HG03025 (cell line): Measurements from ENCODE around the gene TNRC18.
"Not testable (repeated sequence)": the region's sequence is repeated elsewhere in the genome, so short reads cannot be mapped to it uniquely, and the experiment has no call there.

Experiments used
- ATAC-seq: cut with Tn5 transposase; IDR thresholded peaks from one replicate; pipeline ENCODE4 v1.9.1; 2021; ENCODE audit warnings: mild to moderate bottlenecking, moderate library complexity; ENCODE audit not compliant: unreplicated experiment, low FRiP score

Gene TNRC18

DNA sequence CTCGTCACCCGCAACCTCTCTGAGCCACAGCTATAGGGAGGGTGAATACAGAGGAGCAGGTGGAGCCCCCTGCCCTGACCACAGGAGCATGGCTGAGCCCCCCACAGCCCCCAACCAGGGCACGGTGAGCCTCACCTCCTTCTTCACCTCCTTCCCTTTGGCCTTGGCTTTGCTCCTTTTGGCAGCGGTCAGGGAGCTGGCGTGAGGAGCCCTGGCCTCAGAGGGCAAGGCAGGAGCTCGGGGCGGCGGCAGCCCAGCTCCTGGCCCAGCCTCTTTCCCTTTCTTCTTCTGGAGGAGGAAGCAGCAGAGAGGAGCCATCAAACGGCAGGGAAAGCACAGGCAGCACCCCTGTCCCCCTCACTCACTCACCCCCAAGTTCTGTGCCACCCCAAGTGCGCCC, 98.7 kb downstream of the TNRC18 start:
- ATAC-seq = no peak

DNA sequence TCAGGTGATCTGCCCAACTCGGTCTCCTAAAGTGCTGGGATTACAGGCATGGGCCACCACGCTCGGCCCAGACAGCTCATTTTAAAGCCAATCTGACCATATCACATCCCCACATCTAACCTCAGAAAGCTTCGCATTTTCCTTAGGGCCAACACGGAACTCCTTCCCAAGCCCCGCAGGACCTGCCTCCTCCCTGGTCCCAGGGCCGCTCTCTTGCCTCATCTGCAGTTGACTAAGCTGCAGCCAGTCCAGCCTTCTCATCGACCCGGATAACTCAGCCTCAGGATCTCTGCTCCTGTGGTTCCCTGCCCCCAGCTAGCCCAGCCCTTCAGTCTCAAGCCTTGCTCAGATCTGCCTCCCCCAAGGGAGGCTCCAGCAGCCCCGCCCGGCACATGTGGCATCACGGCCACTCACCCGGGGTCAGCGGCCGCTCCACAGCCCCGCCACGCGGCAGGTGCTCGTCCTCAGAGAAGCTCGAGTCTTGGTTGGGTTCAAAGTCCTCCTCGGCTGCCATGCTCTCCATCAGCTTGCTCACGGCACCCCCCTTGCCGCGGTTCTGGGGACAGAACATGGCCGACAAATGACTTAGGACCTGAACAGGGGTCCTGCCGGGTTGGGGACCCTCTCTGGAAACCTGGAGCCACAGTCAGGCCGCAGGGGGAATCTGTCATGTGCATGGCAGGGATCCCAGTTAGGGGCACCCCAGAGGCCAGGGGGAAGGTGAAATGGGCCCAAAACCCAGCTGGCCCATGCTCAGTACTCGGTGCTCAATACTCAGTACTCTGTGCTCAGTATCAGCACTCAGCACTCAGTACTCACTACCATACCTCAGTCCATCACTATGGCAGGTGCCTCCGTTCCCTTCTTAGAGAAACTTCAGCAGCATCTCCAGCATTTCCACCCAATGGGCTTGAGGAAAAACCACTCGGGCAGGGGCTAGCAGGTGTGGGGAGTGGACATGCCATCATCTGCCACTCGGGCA, 99.5 kb downstream of the TNRC18 start:
- ATAC-seq = not testable (repeated sequence)

DNA sequence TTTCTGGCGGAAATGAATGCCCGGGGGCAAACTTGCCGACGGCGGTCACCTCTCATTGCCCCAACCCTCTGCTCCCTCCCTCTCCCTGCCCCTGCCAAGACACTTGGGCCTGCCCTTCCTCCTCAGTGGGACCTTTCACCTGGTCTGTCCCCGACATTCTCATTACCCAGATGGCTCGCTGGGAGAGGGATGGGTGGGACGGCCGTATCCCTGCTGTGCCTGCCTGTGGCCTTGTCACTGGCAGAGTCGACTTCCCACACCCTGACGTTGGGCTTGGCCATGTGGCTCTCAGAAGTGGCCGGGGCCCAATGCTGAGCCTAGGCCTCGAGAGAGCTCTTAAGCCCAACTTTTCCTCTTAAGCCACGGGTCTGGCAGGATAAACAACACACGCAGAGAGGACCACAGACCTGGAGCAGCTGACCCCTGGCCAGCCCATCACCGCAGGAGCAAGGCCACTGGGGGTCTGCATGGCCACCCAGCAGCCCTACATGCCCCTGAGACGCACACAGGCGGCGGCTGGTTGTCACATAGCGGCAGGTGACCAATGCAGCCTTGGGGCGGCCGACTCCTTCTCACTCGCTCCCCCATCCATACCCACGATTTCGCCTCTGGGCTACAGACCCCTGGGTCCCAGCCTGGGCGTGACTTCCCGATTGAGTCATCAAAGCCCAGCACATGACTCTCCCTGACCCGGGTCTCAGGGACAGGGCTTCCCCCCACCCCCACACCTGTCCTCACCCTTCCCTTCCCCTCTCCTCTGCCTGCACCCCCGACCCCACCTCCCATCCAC, 100.8 kb downstream of the TNRC18 start:
- no peak for ATAC-seq

DNA sequence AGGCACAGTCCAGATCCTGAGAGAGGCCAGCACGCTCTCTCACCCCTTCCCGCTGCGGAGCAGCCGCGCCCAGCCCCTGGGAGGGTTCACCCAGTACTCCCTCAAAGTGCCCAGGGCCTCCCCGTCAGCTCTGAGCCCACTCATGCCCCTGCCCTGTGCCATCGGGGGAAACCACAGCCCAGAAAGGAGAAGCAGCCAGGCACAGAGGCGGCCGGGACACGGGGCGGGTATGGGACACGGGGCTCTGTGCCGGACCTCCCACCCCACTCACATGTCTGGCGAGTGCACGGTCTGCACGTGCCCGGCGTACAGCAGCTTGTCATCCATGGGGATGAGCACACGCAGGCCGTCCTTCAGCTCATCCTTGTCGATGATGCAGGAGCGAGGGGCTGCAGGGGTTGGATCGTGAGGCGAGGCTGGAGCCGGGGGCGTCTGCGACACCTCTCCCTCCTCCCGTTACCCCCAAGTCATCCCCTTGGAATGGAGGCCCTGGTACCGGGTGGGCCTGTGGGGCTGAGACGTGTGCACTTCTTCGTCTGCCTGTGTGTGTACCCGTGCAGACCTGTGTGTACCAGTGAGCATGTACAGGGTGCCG, 102.7 kb downstream of the TNRC18 start:
- no peak for ATAC-seq

DNA sequence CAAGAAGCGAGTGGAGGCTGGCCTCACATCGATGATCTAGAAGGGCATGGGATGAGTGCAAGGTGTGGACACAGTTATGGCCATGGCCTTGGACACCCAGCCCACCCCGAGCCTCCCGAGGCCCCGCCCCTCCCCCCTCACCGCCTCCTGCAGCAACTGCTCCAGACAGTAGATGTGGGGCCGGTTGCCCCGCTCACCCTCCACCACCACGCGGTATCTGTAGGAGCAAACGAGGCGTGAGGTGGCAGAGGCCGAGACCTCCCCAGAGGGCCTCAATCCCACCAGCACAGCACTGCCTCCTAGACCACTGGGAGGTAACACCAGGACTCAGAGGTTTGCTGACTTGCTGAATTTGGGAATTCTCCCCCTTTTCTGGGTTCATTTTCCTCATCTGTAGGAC, 103.2 kb downstream of the TNRC18 start:
- no peak for ATAC-seq

DNA sequence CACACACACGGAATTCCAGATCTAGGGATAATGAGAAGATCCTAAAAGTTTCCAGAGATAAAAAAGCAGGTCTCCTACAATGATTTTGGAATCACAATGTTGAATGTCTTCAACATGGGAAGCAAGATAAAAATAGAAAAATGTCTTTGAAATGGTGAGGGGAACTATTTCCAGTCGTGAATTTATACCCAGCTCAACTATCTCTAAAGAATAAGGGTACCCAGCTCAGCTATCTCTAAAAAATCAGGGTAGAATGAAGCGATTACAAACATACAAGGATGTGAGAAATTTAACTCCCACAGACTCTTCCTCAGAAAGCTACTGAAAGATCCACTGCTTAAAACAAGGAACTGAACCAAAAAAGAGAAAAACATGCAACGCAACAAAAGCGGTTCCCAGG, 105.0 kb downstream of the TNRC18 start:
- not testable (repeated sequence) for ATAC-seq

DNA sequence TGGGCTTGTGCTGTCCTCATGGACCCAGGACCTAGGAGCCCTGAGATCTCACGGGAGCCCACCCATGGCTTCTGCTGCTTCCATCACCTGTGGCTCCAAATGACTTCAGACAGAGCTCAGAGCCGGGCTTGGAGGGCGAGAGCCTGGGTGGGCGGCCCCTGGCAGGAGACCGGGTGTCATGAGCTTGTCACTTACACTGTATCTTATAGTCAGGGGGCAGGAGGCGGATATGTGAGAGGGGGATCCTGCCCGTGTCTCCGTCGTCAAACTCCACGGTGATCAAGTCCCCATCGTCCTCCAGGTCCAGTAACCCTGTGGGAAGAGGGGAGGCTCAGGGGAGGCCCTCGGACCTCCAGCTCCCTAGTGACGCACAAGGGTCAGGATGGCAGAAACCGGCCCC, 107.9 kb downstream of the TNRC18 start:
- ATAC-seq = no peak

DNA sequence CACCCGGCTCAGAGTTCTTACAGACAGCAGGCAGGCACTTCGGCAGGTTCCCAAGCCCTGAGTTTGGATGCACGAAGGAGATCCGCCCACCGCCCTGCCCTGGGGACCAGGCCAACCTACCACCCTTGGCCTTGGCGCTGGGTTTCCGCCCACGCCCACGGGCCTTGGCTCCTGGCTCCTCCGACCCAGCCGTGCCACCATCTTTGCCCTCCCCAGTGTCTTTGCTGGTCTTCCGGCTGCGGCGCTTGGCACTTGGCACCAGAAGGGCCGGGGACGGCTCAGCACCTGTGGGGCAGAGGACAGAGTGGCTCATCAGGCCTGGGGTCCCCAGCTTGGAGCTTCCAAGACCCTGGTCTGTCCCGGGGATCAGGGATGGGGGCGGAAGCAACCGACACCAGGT, 108.8 kb downstream of the TNRC18 start:
- ATAC-seq = no peak

DNA sequence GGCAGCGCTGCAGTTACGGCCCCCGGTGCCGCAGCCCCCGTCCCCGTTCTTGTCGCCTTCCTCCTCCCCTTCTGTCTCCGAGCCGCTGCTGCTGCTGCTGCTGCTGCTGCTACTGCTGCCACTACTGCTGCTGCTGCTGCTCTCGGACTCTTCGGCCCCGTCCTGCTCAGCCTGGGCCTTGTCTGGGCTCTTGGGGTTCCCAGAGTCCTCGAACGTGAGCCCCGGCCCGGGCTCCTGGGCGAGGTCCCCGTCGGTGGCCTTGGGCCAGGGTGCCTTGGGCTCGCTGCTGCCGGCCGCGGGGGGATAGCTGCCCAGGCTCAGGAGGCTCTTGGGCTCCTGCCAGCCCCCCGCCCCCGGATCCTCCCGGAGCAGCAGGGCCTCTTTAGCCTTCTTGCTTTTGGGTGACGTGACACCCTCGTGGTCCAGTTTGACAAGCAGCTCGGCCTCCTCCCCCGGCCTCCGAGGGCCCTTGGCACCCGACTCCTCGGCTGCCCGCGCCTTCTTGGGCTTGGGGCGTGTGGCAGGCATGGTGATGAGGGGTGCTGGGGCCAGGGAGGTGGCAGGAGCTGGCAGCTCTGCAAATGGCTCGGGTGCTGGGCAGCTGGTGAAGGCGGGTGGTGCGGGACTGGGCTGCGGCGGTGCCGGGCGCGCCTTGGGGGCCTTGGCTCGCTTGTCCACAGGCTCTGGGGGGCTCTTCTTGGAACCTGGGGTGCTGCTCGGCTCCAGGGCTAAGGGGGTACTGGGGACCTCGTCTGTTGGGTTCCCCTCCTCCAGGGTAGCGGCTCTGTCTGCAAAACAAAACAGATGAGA, 110.4 kb downstream of the TNRC18 start:
- ATAC-seq = not testable (repeated sequence)

DNA sequence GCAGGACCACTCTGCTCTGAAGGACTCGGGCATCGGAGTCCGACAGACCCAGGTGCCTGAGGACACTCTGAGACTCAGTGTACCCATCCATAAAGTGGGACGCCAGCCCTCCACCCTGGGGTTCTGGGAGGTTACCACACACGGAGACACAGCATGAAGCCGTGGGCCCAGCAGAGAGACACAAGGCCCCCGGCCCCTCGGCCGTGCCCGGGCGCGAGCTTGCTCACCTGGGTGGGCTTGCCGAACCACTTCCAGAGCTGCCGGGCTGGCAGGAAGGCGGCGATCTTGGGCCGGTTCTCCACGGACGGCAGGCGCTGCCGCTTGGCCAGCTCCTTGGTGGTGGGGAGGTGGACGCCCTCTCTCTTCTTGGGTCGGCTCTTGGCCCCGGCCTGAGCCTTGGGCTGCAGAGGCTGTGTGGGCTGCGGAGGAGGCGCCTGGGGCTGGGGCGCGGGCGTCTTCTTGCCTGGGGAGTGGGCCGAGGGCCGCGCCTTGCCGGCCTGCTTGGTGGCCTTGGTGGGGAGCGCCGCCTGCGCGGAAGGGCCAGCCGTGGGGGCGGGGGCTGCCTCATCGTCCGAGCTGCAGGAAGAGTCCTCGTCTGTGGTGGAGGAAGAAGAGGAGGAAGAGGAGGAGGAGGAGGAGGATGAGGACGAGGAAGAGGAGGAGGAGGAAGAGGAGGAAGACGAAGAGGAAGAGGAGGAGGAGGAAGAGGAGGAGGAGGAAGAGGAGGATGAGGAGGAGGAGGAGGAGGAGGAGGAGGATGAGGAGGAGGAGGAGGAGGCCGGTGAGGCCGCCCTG, 111.2 kb downstream of the TNRC18 start:
- not testable (repeated sequence) for ATAC-seq

DNA sequence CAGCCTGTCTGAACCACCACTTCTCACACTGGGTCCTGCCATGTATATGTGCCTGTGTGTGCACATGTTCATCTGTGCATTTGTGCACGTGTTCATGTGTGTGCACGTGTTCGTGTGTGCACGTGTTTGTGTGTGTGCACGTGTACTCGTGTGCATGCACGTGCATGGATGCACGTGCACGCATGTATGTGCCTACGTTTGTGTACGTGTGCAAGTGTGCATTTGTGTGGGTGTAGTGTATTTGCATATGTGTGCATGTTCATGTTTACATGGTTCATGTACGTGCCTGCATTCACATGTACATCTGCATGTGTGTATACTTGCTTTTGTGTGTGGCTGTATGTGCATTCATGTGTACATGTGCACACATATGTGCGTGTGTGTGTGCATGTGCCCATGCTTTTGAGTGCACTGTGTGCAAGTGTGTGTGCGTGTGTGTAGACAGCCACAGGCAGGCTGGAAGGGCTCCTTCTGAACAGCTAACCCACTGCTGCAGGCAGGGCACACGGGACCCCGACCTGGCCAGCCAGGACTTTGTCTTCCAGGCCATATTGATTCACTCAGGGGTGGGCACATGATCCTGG, 112.7 kb downstream of the TNRC18 start:
- no peak for ATAC-seq

DNA sequence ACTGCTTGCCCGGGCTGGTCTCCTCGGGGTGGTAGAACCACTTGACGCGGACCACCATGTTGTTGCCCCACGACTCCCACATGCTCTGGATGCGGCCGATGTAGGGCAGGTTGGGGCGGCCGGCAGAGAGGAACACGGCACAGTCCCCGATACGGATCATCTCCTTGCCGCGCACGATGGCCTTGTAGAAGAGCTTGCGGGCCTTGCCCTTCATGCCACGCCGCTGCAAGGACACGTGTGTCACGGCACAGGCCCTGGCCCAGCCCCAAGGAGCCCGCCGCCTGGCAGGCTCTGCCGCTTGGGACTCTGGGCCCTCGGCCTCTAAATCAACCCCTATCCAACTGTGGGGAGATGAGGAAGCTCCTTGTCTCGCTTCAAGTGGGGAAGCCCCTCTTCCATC, 114.5 kb downstream of the TNRC18 start:
- ATAC-seq = no peak

DNA sequence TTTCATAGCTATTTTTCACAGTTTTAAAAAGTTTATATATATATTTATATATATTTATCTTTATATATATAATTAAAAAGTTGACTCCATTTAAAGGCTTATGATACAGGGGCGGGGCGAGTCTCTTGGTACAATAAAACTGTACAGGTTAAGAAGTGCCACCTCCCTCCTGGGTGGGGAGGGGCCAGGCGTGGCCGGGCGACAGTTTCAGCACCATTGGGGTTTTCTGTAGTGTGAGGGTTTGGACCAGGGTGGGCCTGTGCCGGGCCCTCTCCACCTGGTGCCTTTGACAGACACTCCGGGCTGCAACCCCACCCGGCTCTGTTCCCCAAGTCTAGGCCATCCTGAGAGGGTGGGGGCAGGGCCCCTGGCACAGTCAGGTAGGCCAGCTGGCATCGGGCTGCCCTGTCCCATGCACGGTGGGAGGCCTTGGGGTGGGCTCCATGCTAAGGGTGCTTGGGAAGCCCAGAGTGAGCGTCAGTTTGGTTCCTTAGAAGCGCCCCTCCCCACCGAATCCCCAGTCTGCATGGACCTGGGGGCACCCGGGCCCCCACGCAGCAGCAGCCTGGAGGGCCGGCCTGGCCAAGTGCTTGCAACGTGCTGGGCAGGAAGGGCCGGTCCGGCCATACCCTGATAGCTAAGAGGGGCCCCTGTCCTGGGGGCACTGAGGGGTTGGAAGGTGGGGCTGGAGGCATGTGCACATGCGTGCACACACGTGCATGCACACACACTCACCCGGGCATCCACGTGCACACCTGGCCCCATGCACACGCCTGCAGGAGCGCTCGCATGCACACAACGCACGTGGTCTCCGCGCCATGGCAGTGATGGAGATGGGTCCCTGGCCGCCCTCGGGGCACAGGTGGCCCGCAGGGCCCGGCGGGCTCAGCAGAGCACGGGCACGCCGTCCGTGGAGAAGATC, 116.2 kb downstream of the TNRC18 start:
- not testable (repeated sequence) for ATAC-seq

DNA sequence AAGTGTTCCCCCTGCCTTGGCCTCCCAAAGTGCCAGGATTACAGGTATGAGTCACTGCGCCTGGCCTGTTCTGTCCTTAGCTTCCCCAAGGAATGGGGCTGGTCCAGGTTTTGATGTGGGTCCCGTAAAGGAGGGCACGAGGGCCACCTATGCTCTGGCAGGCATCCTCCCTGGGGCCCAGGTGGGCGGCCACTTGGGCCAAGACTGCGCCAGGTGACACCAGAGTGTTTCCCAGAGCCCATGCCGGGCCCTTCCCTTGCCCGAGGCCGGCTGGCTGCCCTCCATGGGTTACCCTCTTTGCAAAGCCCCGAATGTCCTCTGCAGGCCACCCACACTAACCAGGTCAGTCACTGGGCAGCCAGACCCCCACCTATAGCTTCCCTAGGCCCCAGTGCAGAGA, 118.6 kb downstream of the TNRC18 start:
- not testable (repeated sequence) for ATAC-seq

DNA sequence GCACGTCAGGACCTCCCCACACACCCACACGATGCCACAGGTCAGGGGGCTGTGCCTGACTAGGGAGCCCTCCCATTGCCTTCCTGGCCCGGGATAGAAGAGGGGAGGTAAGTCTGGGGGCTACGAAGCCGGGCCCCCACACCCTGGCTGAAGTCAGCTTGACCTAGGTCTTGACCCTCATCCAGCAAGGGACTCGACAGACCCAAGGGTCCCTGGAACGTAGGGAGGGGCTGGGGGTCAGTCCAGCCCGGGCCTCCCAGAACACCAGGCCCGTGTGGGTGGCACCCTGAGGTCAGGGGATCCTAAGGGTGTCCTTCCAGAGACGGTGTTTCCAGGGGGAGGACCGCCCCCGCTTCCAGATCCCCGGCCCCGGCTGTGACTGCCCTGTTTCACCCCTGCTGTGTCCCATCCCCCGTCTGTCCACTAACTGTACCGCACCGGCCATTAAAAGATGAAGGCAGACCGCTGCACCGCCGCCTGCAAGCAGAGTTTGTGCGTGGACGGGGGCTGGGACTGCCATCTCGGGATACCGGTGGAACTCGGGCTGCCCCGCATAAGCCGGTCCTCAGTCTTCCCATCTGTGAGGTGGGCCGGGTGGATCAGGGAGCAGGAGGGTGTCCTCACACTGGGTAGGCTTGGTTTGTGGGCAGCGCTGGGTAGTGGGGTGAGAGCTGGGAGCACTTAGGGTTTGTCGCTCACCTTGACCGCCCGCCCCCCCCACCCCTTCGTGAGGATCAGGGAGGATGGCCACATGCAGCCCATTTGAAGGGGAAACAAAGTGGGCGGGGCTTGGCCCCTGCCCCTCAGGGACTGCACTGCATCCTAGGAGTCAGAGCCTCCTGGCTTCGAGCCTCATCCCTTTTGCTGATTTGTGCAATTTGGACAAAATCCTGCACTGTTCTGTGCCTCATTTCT, 119.8 kb downstream of the TNRC18 start:
- no peak for ATAC-seq

DNA sequence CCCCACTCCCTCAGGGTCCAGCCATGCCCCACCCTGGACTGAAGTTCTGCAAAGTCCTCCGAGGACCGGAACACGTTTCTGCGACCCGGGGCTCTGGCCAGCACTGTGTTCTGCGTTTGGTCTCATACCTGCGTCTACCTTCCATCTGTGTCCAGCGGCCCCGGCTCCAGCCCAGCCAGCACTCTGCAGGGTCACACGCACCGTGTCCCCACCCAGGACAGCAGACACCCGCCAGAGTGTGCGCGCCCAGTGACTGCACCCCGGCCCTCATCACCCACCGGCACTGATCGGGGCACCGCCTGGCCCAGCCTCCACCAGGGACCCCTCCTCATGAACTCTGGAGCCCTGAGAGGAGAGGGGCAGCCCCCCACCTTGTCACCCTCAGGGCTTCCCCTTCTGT, 120.6 kb downstream of the TNRC18 start:
- no peak for ATAC-seq

DNA sequence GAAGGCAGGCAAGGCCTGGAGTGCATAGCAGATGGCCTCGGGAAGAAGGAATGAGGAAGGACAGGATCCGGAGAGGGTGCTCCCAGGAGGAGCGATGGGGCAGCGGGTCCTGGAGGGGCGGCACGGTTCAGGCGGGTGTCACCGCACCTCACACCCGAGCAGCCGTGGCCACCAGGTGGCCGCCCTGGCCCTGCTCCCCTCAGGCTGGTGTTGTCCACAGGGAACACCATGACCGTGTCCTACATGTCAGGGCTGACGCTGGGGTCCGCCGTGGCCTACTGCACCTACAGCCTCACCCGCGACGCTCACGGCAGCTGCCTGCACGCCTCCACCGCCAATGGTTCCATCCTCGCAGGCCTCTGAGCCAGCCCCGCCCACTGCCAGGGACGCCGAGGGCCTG, 121.1 kb downstream of the TNRC18 start:
- no peak for ATAC-seq
